COLO829 (cell line): ENCODE results near the gene POU6F2.
"Not testable (repeated sequence)": the region's sequence is repeated elsewhere in the genome, so short reads cannot be mapped to it uniquely, and the experiment has no call there.

Experiments
- DNase-seq: peaks from one replicate; pipeline ENCODE4 v3.0.0; 2012; ENCODE audit warnings: low spot score

Gene POU6F2

DNA sequence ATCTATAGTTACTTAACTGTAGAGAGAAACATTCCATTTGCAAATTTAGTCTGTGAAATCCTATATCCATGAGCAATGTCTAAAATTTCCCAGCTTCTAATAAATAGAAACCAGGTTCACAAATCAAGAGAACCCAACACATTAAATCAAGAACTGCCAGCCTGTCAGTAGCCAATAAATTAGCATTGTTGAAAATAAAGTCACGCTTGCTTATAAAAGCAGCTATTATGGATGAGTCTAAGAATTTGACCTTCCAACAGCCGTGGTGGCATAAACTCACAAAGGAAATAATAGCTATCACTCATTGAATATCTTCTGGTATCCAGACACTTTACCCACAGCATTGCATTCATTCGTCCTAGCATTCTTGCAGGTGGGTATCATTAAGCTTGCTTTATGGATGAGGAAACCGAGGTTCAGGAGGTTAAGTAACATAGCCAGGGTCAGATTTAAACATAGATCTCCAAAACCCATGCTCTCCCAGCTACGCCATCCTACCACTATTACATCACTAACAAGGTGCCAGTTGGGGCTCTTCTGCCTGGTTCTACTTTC lies 328.4 kb downstream of the POU6F2 start:
- DNase-seq = no peak

DNA sequence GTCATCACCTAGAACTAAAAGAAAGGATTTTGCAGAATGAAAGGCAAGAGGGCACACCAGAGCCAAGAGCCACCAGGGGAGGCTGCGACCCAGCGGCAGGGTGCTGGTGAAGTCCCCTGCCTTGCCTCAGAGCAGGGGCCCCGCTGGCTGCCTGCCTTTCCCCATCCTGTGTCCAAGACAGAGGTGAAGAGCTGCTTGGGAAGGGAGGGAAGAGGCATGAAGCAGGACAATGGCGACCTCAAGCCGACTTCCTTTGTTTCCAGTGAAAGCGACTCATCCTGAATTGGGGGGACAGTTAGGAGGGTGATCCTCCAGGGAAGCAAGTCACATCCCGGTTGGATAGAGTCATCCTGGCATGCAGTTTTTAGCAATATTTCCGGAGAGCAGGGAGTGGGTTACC lies 333.0 kb downstream of the POU6F2 start:
- DNase-seq = no peak

DNA sequence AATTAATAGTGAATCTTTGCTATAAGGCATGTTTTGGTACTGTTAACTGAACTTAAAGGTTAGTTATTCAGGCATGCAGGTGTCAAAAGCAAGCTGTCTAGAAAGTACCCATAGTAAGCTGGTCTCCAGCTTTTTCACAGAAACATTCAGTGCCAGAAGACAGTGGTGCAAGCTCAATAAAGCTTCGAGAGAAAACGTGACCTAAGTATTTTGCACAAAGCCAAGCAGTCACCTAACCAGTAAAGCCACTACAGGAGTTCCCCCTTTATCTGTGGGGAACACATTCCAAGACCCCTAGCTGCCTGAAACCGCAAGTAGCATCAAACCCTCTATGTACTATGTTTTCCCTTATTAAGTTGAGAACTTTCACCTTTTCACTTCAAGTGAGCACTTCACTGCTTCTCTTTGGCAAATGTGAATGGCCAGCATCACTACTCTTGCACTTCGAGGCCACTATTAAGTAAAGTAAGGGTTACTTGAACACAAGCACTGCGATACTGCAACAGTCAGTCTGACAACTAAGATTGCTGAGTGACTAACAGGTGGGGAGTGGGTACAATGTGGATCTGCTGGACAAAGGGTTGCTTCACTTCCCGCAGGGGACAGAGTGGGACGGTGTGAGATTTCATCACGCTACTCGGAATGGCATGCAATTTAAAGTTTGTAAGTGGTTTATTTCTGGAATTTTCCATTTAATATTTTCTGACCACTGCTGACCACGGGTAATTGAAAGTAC lies 334.7 kb downstream of the POU6F2 start:
- no peak for DNase-seq

DNA sequence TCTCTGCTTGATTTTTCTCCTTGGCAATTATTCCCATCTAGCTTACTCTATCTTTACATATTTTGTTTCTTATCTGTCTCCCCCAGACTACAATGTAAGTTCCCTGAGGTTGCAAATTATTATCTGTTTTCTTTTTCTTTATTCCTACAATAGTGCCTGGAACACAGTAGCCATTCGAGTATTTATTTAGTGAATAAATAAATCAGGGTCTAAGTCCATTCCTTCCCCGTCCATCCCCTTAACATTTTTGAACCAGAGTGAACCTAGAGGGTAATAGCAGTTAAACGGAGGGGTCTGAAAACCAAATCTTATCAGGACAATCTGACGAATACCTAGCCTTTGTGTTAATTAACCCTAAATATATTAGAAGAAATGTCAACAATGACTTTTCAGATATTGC lies 335.7 kb downstream of the POU6F2 start:
- no peak for DNase-seq

DNA sequence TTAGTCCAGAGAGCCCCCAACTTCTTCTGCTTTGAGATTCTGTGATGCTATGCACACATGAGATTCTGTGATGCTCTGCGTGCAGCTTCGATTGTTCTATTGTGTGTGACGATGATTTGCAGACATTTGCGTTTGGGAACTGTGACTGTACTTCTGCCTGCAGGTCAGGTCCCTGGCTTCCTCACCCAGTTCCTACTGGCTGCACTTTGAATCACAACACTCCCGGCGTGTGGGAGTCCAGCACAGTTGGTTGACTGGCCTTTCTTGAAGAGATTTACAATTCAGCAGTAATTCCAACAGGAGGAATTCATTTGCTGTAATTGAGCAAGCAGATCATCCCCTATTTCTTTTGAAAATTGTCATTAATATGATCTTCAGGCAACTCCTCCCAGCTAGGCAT lies 336.3 kb downstream of the POU6F2 start:
- DNase-seq = no peak

DNA sequence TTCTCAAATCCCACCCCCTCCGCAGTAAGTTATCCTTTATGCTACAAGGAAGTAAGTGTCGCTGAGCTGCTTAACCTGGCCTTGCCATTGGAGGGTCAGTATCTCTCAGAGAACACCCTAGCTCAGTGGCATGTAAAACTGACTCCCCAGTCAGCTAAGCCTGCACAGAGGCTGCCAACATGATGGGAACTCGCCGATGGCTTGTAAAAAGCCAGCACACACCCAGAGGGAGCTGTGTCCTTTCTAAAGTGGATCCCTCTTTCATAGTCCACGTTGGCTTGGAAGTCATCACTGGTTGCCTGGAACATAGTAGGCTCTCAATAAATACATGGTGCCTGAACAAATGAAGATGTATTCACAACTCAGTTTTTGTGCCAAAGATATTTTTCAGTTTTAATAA lies 339.4 kb downstream of the POU6F2 start:
- DNase-seq = no peak

DNA sequence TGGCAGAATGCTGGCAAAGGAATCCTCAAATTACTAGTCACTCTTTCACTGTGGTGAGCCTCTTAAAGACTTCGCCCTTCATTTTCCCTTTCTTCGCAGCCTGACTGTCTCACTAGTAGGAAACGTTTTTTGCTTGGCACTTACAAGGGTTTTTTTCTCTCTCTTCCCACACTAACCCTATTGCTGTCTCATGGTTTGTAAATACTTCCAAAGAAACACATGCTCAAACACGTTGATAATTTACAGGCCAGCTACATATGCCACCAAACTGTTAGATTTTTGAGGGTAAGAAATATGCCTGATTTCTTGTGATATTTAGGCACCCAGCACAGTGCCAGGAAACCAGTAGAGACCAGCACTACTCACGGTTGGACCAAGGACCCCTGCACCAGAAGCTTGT lies 340.2 kb downstream of the POU6F2 start:
- DNase-seq = no peak

DNA sequence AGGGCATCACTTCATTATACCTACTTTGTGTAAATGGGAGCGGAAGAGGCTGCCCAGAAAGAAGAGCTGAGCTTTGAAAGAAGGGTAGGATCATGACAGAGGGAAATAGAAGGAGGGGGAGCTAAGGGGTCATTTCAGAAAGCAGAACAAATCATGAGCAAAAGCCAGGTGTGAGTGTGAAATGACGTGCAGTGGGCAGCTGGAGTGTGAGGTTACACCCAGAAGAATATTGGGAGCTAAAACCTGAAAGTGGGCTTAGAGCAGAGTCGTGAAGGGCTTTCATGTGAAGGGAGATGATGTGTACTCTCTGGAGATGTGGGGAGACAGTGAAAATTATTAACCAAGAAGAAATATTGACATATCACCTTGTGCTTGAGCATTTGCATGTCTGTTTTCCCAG lies 343.5 kb downstream of the POU6F2 start:
- no peak for DNase-seq

DNA sequence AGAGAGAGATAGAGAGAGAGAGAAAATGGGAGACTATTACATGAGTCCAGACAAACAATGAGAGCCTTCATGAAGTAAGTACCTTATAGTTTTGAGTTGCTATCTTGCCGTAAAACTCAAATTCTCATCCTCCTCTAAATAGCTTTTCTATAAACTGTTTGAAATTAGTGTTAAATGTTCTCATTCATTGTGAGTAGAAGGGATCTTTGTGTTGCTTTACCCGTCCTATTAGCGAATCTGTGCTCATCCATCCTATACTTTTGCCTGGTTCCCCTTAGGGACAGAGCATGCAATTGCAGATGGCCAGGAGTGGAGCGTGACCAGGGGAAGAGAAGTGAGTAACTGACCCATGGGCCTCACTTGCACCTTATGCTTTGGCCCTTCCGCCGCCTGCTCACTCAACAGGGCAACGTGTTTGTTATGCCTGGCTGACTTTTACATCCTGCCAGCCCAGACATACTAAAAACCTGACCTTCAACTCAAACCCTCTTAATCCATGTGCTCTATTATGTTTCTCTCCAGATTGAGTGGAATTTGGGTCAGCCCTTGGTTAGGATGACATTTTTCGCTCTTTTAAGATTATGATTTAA lies 344.3 kb downstream of the POU6F2 start:
- DNase-seq = peak; percentile 50

DNA sequence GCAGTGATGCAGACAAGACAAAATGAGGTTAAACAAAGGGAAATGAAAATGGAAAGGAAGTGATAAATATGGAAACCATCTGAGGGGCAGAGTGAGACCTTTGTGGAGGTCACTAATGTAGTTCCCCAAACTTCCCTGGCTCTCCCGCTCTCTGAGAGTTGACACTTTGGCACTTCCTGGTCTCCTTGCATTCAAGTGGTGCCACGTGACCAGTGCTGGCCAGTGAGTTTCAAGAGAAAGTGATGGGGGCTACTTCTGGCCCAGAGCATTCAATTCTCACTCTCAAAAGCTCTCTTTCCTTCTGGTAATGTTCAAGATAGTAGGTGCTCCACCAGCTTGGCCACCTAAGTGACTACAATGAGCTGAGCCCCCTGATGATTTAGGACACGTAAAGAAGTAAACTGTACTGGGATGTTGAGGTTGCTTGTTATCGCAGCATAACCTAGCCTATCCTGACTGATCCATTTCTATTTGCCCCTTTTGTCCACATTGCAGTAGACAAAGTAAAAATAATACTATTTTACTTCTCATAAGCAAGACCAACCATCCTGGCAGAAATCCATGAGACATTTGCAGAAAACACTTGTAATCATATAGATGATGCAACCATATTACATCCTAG lies 346.5 kb downstream of the POU6F2 start:
- no peak for DNase-seq

DNA sequence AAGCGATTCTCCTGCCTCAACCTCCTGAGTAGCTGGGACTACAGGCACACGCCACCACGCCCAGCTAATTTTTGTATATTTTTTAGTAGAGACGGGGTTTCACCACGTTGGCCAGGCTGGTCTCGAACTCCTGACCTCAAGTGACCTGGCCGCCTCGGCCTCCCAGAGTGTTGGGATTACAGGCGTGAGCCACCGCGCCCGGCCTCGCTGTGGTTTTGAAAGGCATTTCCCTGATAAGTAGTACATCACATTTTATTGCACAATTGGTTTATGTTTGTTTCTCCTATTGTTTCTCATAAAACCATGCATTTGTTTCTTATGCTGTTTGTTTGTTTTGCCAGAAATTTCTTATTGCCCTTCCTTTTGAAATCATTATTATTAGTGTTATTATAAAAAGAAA lies 353.9 kb downstream of the POU6F2 start:
- DNase-seq = not testable (repeated sequence)

DNA sequence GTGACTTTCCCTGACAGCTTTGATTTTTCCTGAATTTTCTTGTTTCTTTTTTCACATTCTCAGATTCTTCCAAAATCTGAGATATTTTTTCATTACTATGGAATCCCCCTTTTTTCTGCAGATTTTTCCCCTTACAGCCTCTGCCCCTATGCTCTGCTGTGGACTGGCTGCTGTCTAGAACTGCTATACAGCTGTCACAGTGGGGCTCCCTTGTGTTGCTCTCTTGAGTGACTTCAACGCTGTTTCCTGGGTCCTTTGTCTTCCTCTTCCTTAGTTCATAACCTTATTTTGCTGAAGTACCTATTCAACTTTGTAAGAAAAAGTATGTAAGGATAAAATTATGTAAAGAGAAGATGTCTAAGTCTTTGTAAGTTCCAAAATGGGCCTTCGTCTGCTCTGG lies 354.4 kb downstream of the POU6F2 start:
- DNase-seq = no peak

DNA sequence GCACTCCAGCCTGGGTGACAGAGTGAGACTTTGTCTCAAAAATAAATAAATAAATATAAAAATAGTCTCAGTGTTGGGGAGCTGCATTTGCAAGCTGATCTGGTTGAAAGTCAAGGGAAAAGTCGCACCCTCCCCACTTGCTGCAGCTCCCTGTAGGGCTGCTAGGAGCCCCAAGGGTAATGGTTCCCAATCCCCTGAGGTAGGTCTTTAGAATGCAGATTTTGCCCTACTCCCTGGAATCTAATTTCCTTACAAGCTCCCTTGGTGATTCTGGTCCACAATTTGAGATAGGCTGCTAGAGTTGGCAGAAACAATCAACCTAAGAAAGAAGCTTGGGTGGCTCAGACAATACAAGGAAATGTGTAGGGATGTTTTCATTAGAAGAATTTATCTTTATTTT lies 356.0 kb downstream of the POU6F2 start:
- DNase-seq = no peak

DNA sequence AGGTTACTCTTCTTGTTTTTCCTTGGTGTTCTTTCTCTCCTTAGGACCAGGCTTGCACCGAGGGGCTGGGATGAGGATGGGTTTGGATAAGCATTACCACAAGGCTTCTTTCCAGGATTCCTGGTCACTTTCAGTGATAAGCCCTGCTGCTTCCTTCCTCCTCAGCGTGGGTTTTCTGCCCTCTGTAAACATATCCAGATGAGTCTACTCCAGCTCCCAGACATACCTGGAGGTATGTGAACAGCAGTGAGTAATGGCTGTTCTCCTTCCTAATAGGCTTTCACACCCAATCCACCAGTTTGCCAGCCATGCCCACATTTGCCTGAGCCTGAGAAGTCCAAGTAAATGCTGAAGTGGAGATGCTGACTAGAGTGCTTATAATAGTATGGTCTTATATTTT lies 358.7 kb downstream of the POU6F2 start:
- DNase-seq = no peak

DNA sequence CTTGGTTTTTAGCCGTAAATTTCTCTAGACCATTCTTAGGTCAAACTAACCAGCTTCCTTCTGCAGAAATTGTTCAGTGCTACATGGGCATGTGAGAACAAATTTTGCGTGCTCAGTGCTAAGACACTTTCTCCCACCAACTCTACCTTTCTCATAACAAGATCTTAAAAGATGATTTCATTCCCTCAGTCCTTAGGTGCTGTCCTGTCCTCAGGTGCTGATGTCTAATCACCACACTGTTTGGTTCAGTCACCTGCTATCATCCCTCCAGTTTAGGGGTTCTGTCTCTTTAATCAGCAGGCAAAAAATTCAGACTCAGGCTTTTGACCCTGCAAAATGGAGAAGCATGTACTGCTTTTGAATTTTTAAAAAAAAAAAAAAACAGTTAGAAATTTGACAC lies 361.0 kb downstream of the POU6F2 start:
- DNase-seq = no peak

DNA sequence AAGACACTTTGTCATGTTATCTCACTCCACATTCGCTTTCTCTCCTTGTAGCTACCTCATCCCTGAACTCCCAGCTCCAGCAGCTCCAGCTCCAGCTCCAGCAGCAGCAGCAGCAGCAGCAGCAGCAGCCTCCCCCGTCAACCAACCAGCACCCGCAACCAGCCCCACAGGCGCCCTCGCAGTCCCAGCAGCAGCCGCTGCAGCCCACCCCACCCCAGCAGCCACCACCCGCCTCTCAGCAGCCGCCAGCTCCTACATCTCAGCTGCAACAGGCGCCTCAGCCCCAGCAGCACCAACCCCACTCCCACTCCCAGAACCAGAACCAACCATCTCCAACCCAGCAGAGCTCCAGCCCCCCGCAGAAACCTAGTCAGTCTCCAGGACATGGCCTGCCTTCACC lies 361.9 kb downstream of the POU6F2 start:
- no peak for DNase-seq

DNA sequence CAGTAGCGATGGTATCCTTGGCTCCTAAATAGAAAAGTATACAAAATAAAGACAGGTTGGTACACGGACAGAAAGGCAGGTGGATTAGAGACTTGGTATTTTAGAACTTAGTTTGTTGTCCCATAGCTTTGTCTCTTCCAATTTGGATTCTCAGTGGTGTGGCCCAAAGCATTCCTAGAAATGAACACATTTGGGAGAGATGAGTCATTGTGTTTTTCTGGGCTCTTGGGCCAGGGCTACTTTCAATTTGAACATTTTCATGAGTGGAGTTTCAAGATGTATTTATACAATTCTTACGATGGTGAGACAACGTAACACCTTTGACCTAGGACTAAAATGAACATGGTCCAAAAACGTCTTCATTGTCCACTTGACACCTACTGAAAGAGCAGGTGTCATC lies 363.4 kb downstream of the POU6F2 start:
- no peak for DNase-seq

DNA sequence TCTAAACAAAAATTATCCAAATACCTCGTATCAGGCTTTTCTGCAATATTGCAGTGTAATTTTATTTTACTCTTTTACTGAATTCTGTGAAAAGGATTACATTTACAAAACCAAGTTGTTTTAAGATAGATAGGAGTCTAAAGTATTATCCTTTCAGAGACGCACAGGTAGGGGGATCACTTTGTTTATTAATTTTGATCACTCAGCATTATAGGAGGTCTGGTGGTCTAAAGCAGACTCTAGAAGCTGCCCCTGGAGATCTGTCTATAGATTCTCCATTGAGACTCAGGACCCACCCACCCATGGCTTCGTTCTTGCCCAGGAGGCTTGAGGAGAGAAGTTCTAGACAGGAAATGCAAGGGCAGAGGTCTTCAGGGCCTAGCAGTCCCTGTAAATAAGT lies 365.1 kb downstream of the POU6F2 start:
- no peak for DNase-seq

DNA sequence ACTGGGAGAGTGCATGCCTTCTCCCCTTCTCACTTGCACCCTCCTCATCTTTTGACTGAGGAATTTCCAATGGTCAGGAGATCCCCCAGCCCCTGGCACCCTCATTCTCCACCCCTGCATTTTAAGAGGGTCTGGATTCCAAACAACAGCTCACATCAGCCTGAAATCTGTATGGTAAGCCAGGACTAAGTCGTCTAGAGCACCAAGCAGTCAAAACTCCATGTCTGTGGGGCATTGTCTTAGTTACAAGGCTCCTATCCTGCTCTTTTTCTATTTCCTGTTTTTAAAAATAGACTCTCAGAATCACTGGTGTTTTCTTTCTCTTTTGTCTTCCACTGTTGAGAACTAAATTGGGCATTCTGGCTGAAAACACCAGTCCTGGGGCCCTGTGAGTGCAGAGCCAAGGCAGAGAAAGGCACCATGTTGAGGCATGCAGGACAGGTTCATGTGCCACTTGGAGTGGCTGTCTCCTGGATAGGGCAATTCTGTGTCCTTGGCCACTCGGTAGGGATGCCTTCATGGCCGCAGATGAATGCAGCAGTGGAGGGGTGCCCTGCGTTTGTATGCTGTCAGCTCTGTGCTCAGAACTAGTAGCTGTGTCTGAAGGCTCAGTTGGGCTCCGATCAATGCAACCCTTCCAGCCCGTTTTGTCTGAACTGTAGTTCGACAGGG lies 371.9 kb downstream of the POU6F2 start:
- no peak for DNase-seq

DNA sequence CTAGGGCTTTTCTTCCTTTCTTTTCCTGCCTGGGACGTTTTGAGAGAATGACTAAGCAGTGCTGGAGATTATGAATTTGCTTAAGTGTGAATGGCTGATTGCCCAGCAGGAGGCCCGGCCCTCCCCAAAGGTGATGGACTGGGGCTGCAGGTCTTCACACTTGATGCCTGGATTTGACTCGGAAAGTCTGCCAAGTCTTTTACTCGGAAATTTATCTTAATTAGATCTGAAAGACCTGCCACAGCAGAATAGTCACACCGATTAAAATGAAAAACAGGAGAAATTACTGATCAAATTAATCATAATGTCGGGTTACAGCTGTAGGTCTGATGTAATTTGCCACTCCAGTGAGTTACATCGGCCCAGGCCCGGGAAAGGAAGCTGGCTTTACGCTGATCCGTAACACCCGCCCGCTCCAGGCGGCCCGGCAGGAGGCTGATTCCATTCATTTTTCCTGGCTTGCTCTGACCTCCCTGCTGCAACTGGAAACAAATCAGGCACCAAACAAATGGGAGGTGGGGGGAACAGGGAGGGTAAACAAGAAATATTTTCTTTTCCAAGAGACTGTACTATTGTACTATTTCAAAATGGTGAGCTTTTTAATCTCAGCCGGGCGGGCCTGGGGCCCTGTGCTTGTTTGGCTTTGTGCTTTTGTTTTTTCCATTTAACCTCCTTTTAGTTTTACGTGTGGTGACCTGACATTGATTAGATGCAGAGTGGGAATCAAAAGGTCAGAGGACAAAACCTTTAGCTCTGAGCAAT lies 376.1 kb downstream of the POU6F2 start:
- no peak for DNase-seq

DNA sequence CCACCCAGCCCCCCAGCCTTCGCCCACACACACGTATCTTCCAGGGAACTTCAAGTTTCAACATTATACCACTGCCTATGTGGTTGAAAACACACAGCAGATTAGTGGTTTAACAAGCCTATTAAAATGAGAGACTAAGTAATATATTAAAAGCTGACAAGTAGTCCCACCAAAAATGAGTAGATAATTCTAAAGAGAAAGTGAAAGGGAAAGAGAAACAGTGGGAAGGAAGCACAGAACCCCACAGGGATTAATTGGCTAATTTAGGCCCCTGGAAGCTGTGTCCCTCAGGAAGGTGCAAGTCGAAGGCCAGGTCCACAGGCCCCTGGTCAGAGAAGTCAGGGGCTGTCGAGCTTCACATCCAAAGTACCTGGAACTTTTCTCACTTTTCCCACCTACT lies 378.0 kb downstream of the POU6F2 start:
- no peak for DNase-seq
